GM10266 (cell line): Measurements from ENCODE around the gene SLC17A8.

ENCODE experiments used
- DNase-seq: peaks from one replicate; pipeline ENCODE4 v3.0.0; 2012; ENCODE audit errors: extremely low spot score
- TF ChIP-seq, protein P1 (sequence below): IDR thresholded peaks from 2 replicates; pipeline ENCODE4 v1.5.1; 2012; ENCODE audit warnings: mild to moderate bottlenecking, low read depth; ENCODE audit not compliant: control insufficient read depth, insufficient read depth; ENCODE audit errors: missing control alignments

SLC17A8 gene

DNA sequence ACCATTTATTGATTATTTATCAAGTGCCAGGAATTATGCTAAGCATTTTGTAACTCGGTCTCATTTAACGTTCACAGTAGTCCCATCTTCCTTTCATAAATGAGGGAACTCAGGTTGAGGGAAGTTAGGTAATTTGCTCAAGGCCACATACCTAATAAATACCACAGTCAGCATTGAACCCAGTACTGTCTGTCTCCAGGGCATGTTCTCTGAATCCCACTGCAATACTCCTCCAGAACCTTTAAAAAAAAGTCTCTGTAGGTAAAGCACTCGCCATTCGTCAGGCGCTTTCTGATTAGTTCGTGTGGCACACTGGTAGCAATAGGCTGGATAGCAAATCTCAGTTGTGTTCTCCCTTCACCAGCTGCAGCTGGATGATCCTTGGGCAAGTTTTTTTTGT is 14.3 kb downstream of the SLC17A8 start:
- TF ChIP-seq, protein P1, sequence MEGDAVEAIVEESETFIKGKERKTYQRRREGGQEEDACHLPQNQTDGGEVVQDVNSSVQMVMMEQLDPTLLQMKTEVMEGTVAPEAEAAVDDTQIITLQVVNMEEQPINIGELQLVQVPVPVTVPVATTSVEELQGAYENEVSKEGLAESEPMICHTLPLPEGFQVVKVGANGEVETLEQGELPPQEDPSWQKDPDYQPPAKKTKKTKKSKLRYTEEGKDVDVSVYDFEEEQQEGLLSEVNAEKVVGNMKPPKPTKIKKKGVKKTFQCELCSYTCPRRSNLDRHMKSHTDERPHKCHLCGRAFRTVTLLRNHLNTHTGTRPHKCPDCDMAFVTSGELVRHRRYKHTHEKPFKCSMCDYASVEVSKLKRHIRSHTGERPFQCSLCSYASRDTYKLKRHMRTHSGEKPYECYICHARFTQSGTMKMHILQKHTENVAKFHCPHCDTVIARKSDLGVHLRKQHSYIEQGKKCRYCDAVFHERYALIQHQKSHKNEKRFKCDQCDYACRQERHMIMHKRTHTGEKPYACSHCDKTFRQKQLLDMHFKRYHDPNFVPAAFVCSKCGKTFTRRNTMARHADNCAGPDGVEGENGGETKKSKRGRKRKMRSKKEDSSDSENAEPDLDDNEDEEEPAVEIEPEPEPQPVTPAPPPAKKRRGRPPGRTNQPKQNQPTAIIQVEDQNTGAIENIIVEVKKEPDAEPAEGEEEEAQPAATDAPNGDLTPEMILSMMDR = no peak
- DNase-seq = no peak

DNA sequence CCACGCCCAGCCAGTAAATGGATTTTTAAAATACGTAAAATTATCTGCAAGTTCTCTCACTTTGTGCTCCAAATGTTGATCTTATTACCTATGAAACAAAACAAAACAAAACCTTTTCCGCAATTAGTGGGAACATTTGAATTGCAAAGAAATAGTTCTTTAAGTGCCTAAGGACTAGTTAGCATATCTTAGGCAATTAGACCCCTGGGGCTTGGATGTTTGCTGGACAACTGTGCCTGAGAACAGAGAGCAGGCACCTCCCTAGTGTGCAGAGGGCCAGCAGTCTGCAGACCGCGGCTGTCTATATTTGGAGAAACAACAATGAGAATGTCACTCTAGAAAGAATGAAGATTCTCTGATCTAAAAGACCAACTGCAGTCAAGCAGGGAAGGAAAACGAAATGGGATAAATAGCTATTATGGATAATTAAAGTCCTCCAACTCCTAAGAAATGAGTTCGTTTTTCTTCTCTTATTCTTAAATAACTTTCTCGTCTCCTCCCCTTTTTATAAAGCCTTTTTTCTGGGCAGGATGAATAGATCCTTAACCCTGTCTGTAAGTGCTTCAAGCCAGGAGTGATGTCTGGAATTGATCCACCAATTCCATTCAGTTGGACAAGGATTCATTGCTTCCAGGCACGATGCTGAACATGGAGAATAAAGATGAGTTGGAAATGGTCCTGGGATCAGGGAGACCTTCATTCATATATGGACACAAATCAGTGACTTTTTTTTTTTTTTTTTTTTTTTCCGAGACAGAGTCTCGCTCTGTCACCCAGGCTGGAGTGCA is 16.2 kb downstream of the SLC17A8 start:
- TF ChIP-seq, protein P1 = no peak

DNA sequence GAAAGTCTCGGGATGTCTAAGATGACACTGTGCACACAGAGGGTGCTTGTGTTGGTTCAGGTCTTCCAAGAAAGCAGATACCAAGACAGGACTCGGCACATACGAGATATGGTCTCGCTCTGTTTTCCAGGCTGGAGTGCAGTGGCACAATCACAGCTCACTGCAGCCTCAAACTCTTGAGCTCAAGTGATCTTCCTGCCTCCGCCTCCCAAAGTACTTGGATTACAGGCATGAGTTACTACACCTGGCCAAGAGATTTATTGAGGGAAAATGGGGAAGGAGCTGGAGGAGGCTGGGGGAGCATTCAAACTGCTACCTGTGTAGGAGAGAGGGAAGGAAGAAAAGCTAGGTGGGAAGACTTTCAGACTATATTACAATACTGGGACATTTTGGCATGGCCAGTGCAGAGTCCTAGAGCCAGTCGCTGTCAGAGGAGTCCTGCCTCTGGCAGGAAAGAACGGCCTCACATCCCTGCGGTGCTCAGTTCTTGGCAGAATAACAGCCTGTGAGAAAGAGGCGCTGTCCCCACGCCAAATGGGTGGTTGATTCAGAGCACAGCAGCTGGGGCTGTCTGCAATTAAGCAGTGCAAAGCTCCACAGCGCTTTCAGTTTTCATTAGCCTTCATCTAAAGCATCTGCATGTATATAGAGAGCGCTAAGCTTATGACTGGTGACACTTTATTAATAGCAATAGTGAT is 18.3 kb downstream of the SLC17A8 start:
- no peak for DNase-seq
- TF ChIP-seq, protein P1 = no peak

More for the DNA sequence above, 16.2 kb downstream of the SLC17A8 start:
- DNase-seq = no peak

DNA sequence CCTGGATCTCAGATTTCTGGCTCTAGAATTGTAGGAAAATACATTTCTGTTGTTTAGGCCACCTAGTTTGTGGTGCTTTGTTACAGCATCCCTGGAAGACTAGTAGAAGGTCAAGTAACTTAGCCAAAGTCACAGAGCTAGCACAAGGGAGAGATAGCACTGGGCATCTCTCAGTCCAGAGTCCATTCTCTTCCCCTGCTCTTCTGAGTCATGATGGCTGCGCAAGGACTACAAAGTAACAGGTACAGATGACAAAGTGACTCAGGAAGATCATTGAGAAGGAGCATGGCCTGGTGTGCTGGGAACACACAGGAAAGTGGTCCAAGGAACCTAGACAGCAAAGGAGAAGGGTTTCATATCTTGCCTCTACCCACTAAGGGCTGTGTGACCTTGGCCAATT is 19.3 kb downstream of the SLC17A8 start:
- TF ChIP-seq, protein P1 = no peak
- no peak for DNase-seq

DNA sequence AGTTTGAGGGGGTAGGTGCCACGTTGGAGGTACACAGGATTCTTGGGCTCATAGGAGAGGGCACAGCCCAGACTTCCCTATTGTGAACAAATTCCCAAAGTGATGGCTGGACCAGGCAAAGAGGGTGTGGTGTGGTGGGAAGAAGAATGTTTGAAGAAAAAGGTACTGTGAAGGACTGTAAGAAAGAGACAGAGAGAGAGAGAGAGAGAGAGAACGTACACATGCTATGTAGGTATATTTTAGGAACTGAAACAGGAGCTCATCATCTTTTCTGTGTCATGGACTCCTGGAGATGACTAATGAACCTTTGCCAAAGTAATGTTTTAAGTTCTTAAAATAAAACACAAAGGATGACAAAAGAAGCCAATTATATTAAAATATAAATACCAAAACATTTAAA is 24.5 kb downstream of the SLC17A8 start:
- no peak for DNase-seq
- TF ChIP-seq, protein P1 = no peak

DNA sequence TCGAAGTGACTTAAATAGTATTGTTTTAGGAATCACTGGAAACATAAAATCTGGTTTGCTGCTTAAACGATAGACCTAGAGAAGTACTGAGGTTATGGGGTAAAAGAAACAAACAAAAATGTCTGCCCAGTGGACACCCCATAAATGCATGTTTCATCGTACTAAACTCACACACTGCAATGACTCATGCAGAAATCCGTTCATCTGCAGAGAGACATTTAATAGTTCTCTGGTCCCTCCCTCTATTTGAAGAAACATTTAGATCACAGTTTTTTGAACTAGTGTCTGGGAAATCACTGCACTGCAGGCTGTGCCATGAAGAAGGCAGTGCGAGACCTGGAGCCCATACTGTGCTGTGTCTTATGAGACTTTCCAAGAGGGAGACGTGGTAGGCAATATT is 25.5 kb downstream of the SLC17A8 start:
- TF ChIP-seq, protein P1 = no peak
- DNase-seq = no peak
